Activated CD4-positive, alpha-beta memory T cell treated with anti-CD3 and anti-CD28 coated beads, Interleukin-2, amount 10 ng/mL, durations not matched to agents 7 days and 5 days (primary cell): ENCODE results near the gene EPO. TPM values are rescaled to one million over a fixed set of nuclear protein-coding genes. Genes with fewer than 3 reads are reported as not detected.

Experiments
- CTCF ChIA-PET: fragments of 350-600 bp; sonication (Branson Sonifier 250); formaldehyde crosslinking; loops from one replicate; lab custom pipeline; 2021; ENCODE audit warnings: antibody characterized with exemption, inconsistent platforms; lab: Charles Lee
- POLR2A ChIA-PET: fragments of 350-600 bp; sonication (Branson Sonifier 250); formaldehyde crosslinking; loops from one replicate; lab custom pipeline; 2021; ENCODE audit warnings: antibody characterized with exemption; lab: Charles Lee
- DNase-seq: peaks from one replicate; pipeline ENCODE4 v3.0.0-alpha.2; 2020
- H3K27ac Mint-ChIP-seq: one replicate; pipeline ENCODE4 v1.8.0; 2021; ENCODE audit warnings: mild to moderate bottlenecking, mixed read lengths
- H3K27me3 Mint-ChIP-seq: one replicate; pipeline ENCODE4 v1.8.0; 2021; ENCODE audit warnings: mixed read lengths
- H3K36me3 Mint-ChIP-seq: one replicate; pipeline ENCODE4 v1.8.0; 2021; ENCODE audit warnings: low read depth, mixed read lengths
- H3K4me1 Mint-ChIP-seq: one replicate; pipeline ENCODE4 v1.8.0; 2021; ENCODE audit warnings: mixed read lengths
- H3K4me3 Mint-ChIP-seq: one replicate; pipeline ENCODE4 v1.8.0; 2021; ENCODE audit warnings: mild to moderate bottlenecking, mixed read lengths
- H3K9me3 Mint-ChIP-seq: one replicate; pipeline ENCODE4 v1.8.0; 2021; ENCODE audit warnings: mixed read lengths
- total RNA-seq, 2 experiments: library from RNA; stranded (reverse); gene quantifications; one replicate each; pipeline ENCODE4 v1.2.3, GENCODE V29; 2021

Gene EPO
- not detected for total RNA-seq

DNA sequence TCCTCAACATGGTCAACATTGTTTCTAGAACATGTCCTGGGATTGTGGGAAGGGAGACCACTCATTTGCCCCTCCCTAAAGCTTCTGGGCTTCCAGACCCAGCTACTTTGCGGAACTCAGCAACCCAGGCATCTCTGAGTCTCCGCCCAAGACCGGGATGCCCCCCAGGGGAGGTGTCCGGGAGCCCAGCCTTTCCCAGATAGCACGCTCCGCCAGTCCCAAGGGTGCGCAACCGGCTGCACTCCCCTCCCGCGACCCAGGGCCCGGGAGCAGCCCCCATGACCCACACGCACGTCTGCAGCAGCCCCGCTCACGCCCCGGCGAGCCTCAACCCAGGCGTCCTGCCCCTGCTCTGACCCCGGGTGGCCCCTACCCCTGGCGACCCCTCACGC, at the start of gene EPO:
Gene EPO, plus strand, starts transcription at position 190 of the 392 bp plus-strand sequence. CDS start 513 bp downstream, outside the sequence.
- peaks cover 5% of the 10 kb centered on the region for H3K4me1 Mint-ChIP-seq
- H3K27me3 Mint-ChIP-seq: peaks cover 49% of the 10 kb centered on the region

DNA sequence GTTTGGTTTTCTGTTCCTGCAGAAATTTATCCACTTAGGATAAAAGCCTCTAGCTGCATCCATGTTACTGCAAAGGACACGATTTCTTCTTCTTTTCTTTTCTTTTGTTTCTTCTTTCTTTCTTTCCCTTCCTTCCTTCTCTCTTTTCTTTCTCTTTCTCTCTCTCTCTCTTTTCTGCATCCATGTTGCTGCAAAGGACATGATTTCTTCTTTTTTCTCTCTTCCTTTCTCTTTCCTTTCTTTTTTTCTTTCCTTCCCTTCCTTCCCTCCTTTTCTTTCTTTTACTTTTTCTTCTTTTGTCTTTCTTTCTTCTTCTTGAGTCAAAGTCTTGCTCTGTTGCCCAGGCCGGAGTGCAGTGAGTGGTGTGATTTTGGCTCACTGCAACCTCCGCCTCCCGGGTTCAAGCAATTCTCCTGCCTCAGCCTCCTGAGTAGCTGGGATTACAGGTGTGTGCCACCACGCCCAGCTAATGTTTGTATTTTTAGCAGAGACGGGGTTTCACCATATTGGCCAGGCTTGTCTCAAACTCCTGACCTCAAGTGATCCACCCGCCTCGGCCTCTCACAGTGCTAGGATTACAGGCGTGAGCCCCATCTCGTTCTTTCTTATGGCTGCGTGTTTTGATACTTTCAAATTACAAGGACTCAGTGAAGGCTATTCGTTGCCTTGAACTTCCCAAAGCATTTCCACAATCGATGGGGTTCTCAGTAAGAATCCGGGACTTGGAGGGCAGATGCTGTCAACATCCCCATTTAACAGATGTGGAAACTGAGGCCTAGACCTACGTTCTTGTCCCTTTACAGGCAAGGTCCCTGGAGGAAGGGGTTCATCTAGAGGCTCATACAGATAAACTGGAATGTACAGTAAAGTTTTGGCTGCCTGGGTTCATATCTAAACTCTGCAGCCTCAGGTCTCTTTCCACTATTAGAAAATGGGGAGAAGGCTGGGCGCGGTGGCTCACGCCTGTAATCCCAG, 48.6 kb upstream of the EPO start:
- Mint-ChIP-seq H3K4me3 (no peak overlapping the region), H3K4me1 (peaks cover 11% of the 10 kb centered on the region), H3K27ac (no peak overlapping the region), H3K9me3 (no peaks in the 10 kb centered on the region), H3K27me3 (peaks cover 18% of the 10 kb centered on the region), H3K36me3 (peaks cover 17% of the 10 kb centered on the region)
- no peak for DNase-seq
- ChIA-PET POLR2A (interaction anchor here (0.7 to 4.5 kb wide), 2 partner anchors 59 to 68 kb away, joined by 3 to 38 read pairs; partner anchors contain the start of gene MOSPD3), CTCF (interaction anchor here (1.5 to 3.3 kb wide), 3 partner anchors 34 to 37 kb away, joined by 8 to 13 read pairs (median 9); partner anchors contain the start of gene POP7)

More for the DNA sequence above, at the start of gene EPO:
- CTCF ChIA-PET: interaction anchor here (0.6 to 8.6 kb wide), 3 partner anchors 15 to 30 kb away, joined by 3 to 49 read pairs (median 3); partner anchors contain the start of gene POP7
- H3K4me3 Mint-ChIP-seq: no peak within 1 kb of the TSS
- H3K36me3 Mint-ChIP-seq: no peaks in the 10 kb centered on the region
- POLR2A ChIA-PET: interaction anchor here (2.3 kb wide), 1 partner anchor 15 kb away, joined by 7 read pairs; the partner anchor contains the start of gene POP7
- no peak for DNase-seq
- no peaks in the 10 kb centered on the region for H3K9me3 Mint-ChIP-seq
- H3K27ac Mint-ChIP-seq: no peak within 1 kb of the TSS

DNA sequence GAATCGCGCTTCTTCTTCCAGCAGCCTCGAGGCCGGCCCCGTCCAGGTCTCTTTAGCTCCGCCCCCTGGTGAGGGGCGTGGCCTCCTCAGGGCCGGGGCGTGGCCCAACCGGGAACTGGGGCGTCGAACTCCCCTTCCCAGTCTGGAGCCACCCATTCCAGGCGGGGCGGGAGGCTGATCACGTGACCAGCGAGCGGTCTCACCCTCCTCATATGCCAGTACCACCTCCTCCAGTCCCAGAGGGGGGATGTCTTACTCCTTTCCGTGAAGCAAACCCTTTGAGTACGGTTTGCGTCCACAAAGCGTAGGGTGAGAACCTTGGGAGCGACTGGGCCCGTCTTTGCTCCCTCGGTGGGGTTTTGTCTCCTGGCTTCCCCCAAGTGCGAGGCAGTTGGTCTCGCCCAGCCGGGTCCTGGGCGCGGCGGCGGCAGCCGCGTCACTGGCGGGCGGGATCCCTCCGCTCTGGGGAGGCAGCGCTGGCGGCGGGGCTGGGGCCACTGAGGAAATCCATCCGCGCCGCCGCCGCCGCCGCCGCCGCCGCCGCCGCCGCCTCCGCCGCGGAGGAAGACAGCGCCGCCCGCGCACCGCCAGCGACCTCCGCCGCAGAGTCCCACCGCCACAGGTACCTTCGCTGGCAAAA, 46.8 kb upstream of the EPO start, which contains the start of gene GNB2:
Gene GNB2, plus strand, starts transcription at position 439 of the 640 bp plus-strand sequence. CDS start 2,526 bp downstream, outside the sequence.
- peak; percentile 99 for DNase-seq
- Mint-ChIP-seq H3K9me3 (no peaks in the 10 kb centered on the region), H3K4me3 (peak within 1 kb of the TSS; percentile 98), H3K27me3 (peaks cover 10% of the 10 kb centered on the region), H3K27ac (peak within 1 kb of the TSS; percentile 93), H3K36me3 (peaks cover 29% of the 10 kb centered on the region), H3K4me1 (peaks cover 21% of the 10 kb centered on the region)
- ChIA-PET POLR2A (interaction anchor here (0.5 to 4.5 kb wide), 10 partner anchors 10 to 90 kb away, joined by 3 to 38 read pairs (median 5); partner anchors contain the start of genes FBXO24, LRCH4, MOSPD3 and POP7), CTCF (interaction anchor here (0.9 to 1.7 kb wide), 6 partner anchors 32 to 87 kb away, joined by 3 to 13 read pairs (median 6); partner anchors contain the start of genes FBXO24 and POP7)

DNA sequence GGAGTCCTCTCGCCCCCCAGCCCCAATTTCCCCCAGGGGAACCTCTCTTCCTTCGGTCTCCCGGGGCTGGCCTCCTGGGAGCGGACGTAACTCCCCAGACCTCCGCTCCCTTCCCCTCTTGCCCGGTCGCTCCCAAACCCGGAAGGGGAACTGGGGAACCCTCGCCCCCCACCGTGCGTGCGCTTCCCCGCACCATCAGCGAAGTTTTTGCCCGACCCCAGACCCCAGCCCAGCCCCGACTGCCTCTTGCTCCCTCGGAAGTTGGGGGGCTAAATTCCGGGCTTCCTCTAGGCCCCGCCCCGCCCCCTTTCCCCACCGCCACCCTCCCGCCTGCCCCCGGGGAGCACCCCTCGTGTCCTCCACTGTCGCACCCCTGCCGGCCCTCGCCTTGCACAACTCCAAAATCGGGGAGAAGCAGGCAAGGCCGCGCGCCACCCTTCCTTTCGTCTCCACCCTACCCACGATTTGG, 46.3 kb upstream of the EPO start:
- H3K4me1 Mint-ChIP-seq: peaks cover 21% of the 10 kb centered on the region
- H3K27me3 Mint-ChIP-seq: peaks cover 10% of the 10 kb centered on the region
- CTCF ChIA-PET: interaction anchor here (1.4 to 2.2 kb wide), 2 partner anchors 41 to 62 kb away, joined by 3 to 7 read pairs; partner anchors contain the start of gene MOSPD3
- POLR2A ChIA-PET: interaction anchor here (0.9 to 4.5 kb wide), 7 partner anchors 32 to 105 kb away, joined by 3 to 38 read pairs (median 6); partner anchors contain the start of genes FBXO24, LRCH4, MOSPD3 and POP7
- peaks cover 30% of the 10 kb centered on the region for H3K36me3 Mint-ChIP-seq
- peak overlapping the region; percentile 93 for H3K27ac Mint-ChIP-seq
- H3K4me3 Mint-ChIP-seq: peak overlapping the region; percentile 98
- DNase-seq: peak; percentile 44
- no peaks in the 10 kb centered on the region for H3K9me3 Mint-ChIP-seq

DNA sequence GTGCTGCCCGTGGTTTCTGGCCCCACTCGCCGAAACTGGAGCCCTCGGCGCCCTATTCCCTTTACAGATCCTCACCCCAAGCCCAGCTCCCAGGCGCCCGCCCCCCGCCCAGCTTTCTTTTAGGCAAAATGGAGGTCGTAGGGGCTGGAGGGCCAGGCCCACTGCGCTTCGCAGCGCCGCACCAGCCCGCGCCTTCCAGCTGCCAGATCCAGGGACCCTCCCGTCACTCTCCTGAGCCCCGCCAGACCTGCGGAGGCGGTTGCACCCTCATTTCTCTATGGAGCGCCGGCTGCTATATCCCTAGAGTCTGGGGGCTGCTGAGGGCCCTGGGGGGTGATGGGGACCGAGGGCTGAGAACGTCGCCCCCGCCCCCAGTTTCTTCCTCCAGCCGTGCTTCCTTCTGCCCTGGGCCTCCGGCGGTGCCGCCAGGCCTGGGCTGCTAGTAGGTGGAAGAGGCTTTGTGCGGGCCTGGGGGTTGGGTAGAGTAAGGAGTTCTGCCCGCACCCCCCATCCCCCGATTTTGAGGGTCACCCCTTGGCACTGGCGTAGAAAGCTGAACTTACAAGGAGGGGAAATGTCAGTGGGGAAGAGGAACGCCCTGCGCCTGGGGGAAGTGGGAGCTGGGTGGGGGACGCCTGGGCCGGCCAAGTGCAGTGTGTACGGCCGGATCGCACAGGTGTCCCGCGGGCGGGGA, 45.7 kb upstream of the EPO start:
- Mint-ChIP-seq H3K4me3 (peak overlapping the region; percentile 98), H3K9me3 (no peaks in the 10 kb centered on the region), H3K27ac (peak overlapping the region; percentile 93), H3K36me3 (peaks cover 35% of the 10 kb centered on the region), H3K27me3 (peaks cover 10% of the 10 kb centered on the region), H3K4me1 (peaks cover 25% of the 10 kb centered on the region)
- CTCF ChIA-PET: interaction anchor here (1.4 to 3.9 kb wide), 4 partner anchors 18 to 62 kb away, joined by 3 to 23 read pairs (median 6); partner anchors contain the start of gene MOSPD3
- POLR2A ChIA-PET: interaction anchor here (0.6 to 4.5 kb wide), 14 partner anchors 16 to 136 kb away, joined by 3 to 38 read pairs (median 4); partner anchors contain the start of genes AGFG2, FBXO24, LRCH4 and MOSPD3
- no peak for DNase-seq

DNA sequence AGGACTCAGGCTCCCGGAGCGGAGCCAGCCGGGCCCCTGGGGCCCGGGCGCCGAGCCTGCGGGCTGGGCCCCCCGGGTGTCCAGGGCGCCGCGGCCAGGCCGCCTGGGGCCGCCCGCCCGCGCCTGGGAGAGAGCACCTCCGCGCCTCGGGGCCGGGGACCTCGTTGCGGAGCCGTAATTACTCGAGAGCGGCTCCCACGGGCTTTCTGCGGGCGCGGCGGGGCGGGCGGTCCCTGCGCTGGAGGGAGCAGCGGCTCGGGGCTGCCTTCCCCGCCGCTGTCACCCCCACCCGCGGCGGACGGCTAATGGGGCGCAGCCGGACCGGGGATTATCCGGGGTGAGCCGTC, 45.2 kb upstream of the EPO start:
- Mint-ChIP-seq H3K9me3 (no peaks in the 10 kb centered on the region), H3K27ac (peak overlapping the region; percentile 93), H3K27me3 (peaks cover 7% of the 10 kb centered on the region), H3K36me3 (peaks cover 41% of the 10 kb centered on the region), H3K4me1 (peaks cover 31% of the 10 kb centered on the region), H3K4me3 (peak overlapping the region; percentile 98)
- no peak for DNase-seq
- ChIA-PET POLR2A (interaction anchor here (0.6 to 4.5 kb wide), 14 partner anchors 16 to 136 kb away, joined by 3 to 38 read pairs (median 4); partner anchors contain the start of genes AGFG2, FBXO24, LRCH4 and MOSPD3), CTCF (interaction anchor here (1.3 to 3.9 kb wide), 5 partner anchors 17 to 63 kb away, joined by 3 to 23 read pairs (median 6); partner anchors contain the start of genes MOSPD3 and POP7)

DNA sequence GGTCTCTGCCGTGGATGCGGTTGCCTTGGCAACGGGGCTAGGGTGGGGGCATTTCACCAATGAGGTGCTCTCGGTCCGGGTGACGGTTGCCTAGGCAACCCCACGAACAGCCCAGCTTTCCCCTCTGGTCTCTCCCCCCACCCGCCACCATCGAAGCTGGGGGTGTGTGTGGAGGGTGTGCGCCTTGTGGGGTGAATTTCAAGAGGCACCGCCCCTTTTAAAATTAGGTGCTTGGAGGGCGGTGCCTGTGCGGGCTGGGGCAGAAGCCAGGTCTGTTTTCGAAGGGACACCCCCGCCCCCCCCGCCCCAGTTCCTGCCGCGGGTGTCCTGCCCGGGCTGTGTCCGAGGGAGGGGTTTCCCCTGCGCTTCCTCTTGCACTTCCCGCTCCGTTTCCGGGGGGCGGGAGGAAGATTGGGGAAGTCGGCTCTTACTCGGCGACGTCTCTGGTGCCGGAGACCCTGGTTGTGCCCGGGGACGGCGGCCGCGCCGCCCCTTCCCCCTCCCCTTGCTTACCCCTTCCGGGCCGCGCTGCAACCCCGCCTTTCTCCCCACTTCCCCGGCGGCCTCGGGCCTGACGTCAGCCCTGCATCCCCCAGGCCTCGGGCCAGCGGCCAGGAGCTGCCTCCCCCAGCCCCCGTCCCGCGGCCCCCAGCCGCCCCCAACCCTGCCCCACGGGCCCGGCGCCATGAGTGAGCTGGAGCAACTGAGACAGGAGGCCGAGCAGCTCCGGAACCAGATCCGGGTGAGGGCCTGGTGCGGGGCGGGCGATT, 44.5 kb upstream of the EPO start:
- H3K36me3 Mint-ChIP-seq: peaks cover 43% of the 10 kb centered on the region

DNA sequence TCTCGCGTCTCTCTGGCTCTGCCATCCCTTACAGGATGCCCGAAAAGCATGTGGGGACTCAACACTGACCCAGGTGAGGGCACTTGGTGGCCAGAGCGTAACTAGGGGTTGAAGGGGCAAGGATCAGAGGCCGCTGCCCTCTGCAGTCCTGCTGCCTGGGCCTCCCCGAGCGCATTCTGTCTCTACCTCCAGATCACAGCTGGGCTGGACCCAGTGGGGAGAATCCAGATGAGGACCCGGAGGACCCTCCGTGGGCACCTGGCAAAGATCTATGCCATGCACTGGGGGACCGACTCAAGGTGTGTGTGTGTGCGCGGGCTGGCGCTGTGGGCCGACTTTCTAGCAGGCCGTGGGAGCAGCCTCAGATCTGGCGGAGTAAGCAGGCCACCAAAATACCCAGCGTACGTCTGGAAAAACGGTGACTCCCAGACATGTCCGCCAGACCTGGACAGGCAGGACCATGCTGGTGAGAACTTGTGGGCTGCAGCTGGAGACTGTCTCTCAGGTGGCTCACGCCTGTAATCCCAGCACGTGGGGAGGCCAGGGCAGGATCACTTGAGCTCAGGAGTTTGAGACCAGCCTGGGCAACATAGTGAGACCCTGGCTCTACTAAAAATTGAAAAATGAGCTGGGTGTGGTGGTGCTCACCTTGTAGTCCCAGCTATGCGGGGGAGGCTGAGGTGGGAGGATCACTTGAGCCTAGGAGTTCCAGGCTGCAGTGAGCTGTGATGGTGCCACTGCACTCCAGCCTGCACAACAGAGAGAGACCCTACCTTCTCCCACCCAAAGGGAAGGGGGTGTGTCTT, 43.6 kb upstream of the EPO start:
- peaks cover 41% of the 10 kb centered on the region for H3K4me1 Mint-ChIP-seq
- H3K4me3 Mint-ChIP-seq: peak overlapping the region; percentile 87
- H3K9me3 Mint-ChIP-seq: no peaks in the 10 kb centered on the region
- DNase-seq: no peak
- H3K27ac Mint-ChIP-seq: peak overlapping the region; percentile 93
- no peaks in the 10 kb centered on the region for H3K27me3 Mint-ChIP-seq
- POLR2A ChIA-PET: interaction anchor here (0.5 to 4.5 kb wide), 12 partner anchors 13 to 240 kb away, joined by 3 to 38 read pairs (median 6); partner anchors contain the start of genes FBXO24, LRCH4, MOSPD3 and POP7
- peaks cover 45% of the 10 kb centered on the region for H3K36me3 Mint-ChIP-seq
- CTCF ChIA-PET: interaction anchor here (0.6 to 3.9 kb wide), 4 partner anchors 13 to 63 kb away, joined by 3 to 23 read pairs (median 6); partner anchors contain the start of gene POP7

More for the DNA sequence above, 44.5 kb upstream of the EPO start:
- Mint-ChIP-seq H3K27ac (peak overlapping the region; percentile 93), H3K4me3 (peak overlapping the region; percentile 87), H3K4me1 (peaks cover 37% of the 10 kb centered on the region), H3K9me3 (no peaks in the 10 kb centered on the region), H3K27me3 (peaks cover 7% of the 10 kb centered on the region)
- DNase-seq: peak; percentile 92
- ChIA-PET POLR2A (interaction anchor here (0.5 to 4.5 kb wide), 14 partner anchors 15 to 239 kb away, joined by 3 to 38 read pairs (median 5); partner anchors contain the start of genes FBXO24, LRCH4, MOSPD3 and POP7), CTCF (interaction anchor here (1.3 to 3.9 kb wide), 5 partner anchors 14 to 43 kb away, joined by 4 to 23 read pairs (median 6); partner anchors contain the start of gene POP7)

DNA sequence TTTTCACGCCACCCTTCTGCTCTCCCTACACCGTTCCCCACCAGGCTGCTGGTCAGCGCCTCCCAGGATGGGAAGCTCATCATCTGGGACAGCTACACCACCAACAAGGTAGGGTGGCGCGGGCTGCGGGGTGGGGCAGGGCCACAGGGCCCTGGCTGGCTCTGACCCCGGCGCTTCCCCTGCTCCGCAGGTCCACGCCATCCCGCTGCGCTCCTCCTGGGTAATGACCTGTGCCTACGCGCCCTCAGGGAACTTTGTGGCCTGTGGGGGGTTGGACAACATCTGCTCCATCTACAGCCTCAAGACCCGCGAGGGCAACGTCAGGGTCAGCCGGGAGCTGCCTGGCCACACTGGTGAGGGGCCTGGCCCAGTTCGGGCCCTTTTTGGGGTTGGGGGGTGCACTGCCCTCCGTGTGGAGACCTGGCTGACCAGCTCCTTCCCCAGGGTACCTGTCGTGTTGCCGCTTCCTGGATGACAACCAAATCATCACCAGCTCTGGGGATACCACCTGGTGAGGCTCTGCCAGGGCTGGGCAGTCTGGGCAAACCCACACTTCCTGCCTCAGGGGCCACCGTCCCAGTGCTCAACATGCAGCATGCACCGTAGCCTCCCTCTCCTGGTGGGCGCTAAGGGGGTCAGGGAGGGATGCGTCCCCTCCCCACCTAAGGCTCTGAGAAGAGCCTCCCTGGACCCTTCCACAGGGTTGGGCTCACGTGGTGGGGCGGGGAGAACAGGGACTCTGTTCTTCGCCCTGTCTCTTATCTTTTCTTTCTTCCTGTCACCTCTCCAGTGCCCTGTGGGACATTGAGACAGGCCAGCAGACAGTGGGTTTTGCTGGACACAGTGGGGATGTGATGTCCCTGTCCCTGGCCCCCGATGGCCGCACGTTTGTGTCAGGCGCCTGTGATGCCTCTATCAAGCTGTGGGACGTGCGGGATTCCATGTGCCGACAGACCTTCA, 42.7 kb upstream of the EPO start:
- CTCF ChIA-PET: interaction anchor here (0.6 to 3.9 kb wide), 3 partner anchors 12 to 64 kb away, joined by 3 to 23 read pairs (median 5); no protein-coding TSS in a partner anchor
- Mint-ChIP-seq H3K9me3 (no peaks in the 10 kb centered on the region), H3K27ac (peak overlapping the region; percentile 71), H3K27me3 (no peaks in the 10 kb centered on the region), H3K4me1 (peaks cover 42% of the 10 kb centered on the region), H3K36me3 (peaks cover 50% of the 10 kb centered on the region), H3K4me3 (peak overlapping the region; percentile 43)
- no peak for DNase-seq
- POLR2A ChIA-PET: interaction anchor here (0.9 to 3.7 kb wide), 8 partner anchors 12 to 241 kb away, joined by 3 to 30 read pairs (median 6); partner anchors contain the start of genes FBXO24, LRCH4, MOSPD3 and POP7
